GM18511 (cell line): ENCODE results near the gene PDAP1.
"Not testable (repeated sequence)": the region's sequence is repeated elsewhere in the genome, so short reads cannot be mapped to it uniquely, and the experiment has no call there.

Experiments used
- ATAC-seq: cut with Tn5 transposase; IDR thresholded peaks from one replicate; pipeline ENCODE4 v1.9.1; 2021; ENCODE audit warnings: mild to moderate bottlenecking, moderate library complexity; ENCODE audit not compliant: unreplicated experiment

PDAP1 gene

DNA sequence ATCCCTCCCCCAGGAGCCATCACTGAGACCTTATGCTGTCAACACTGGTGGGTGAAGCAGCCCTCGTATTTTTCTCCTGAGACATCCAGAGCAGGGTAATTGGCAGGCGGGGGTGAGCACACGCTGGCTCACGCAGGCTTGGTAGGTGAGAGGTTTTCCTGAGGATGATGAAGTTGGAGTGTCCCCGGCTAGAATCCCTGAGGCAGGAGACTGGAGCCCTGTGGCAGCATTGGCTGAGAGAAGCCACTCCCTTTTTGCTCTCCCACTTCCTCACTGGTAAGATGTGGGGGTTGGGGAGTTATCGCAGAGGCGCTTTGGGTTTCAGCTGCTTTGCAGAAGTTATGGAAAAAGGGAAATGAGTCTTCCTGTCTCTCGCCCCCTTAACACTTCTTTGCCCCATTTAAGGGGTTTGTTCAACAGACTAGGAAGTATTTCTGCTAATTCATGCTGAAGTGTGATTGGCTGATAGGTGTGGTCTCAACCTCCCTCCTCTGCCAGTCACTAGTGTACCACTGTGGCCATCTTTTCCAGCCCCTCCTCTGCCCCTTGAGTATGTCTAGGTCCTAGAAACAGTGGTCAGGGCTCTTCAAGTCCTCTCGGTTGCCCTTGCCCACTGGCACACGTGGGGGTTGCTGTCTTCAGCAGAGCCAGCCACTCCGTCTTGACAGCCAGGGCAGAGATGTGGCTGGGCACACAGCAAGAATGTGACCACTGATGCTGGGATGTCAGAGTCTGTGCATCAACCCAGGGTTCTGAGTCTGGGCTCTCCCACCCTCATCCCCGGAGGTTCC, 28.2 kb downstream of the PDAP1 start:
- peak; percentile 49 for ATAC-seq

DNA sequence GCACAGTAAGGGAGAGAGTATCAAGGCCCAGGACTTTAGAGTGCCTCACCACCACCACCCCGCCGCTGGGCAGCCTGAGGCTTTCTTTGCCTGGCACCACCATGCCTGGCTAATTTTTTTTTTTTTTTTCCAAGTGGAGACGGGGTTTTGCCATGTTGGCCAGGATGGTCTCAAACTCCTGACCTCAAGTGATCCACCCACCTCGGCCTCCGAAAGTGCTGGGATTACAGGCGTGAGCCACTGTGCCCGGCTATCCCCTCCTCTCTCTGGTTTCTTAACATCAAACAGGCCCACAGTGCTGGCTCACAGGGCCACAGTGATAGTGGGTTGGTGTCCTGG, 28.7 kb downstream of the PDAP1 start:
- not testable (repeated sequence) for ATAC-seq

DNA sequence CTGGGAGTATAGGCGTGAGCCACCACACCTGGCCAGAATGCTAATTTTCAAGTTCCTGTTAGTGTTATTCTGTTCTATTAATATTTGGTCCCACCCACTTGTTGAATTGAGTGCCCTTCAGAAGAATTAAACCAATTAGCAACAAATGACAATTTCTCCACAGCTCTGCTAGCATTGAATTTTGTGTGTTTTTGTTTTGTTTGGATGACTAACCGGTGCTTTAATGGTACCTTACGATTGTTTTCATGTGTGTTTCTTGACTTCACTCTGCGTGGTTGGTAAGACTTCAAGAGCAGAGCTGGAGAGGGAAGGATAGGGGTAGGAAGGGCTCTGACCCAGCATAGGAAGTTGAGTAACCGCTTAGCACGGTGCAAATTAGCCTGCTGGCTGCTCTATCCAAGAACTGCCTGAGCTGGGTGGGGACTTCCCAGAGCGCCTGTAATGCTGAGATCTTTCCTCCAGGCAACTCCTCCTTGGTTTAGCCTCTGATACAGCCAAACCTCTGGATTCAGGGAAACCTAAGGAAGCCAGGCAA, 29.3 kb downstream of the PDAP1 start:
- no peak for ATAC-seq

DNA sequence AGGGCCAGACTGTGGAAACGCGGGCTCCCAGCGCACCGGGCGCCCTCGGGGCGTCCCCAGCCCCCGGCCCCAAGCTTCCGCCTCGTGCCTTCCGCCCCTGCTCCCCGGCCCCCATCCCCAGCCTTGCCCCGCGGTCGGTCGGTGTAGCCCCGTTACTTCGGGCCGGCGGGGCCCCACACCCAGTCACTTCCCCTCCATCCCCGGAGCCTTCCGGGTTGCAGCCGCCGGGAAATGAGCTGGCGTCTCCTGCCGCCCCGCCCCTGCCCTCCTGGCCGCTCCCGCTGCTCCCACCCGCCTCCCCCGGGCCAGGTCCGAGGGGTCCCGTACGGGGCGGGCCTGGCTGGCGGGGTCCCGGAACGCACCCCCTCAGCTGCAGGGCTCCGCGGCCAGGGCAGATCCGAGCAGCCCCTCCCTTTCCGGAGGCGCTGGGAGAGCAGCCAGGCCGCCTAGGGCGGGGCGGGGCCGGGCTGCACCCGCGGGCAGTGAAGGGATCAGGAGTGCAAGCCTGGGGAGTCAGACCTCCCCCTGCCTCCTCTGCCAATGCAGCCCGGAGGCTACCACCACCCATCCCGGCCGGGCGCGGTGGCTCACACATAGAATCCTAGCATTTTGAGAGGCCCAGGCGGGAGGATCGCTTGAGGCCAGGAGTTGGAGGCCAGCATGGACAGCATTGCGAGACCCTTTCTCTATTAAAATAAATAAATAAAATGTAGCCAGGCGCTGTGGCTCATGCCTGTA, 33.2 kb downstream of the PDAP1 start:
- ATAC-seq = peak; percentile 49

DNA sequence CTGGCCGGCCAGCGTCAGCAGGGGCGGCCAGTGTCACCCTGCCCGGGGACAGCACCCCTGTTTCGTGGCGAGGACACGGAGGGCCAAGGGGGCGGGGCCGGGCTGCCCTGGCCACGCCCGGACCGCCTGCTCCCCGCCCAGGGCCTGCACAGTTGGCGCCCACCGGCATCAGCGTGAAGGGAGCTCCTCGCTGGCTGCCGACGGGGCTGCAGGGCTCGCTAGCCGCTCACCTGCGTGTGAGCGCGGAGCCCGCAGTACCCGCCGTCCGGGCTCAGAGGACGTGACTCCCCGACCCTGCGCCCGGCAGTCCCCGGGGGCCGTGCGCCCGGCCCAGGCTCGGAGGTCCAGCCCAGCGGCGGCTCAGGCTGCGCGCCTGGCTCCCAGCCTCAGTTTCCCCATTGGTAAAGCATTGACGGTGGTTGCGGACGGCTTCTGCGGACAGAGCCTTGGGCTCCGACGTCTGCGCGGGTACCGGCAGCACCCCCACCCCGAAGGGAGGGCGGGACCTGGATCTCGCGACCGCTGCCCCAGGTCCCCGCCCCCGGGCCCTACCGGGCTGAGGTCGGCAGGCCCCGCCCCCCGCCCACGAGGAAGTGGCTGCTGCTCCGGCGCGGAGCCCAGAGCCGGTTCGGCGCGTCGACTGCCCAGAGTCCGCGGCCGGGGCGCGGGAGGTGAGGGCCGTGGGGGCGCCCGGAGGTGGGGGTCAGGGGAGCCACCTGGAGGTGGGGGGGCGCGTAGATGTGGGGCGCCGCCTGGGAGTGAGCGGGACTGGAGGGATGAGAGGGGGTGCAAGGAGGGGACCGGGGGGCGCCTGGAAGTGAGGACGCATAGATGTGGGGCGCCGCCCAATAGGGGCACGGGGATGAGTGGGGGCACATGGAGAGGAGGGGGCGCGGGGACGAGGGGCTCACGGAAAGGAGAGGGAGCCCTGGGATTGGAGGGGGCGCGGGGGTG, 34.0 kb downstream of the PDAP1 start, which contains the start of gene ARPC1B:
ARPC1B (plus strand) TSS at position 620 of the 954 bp plus-strand sequence. CDS start 10,985 bp downstream, outside the sequence.
- ATAC-seq = peak; percentile 67

DNA sequence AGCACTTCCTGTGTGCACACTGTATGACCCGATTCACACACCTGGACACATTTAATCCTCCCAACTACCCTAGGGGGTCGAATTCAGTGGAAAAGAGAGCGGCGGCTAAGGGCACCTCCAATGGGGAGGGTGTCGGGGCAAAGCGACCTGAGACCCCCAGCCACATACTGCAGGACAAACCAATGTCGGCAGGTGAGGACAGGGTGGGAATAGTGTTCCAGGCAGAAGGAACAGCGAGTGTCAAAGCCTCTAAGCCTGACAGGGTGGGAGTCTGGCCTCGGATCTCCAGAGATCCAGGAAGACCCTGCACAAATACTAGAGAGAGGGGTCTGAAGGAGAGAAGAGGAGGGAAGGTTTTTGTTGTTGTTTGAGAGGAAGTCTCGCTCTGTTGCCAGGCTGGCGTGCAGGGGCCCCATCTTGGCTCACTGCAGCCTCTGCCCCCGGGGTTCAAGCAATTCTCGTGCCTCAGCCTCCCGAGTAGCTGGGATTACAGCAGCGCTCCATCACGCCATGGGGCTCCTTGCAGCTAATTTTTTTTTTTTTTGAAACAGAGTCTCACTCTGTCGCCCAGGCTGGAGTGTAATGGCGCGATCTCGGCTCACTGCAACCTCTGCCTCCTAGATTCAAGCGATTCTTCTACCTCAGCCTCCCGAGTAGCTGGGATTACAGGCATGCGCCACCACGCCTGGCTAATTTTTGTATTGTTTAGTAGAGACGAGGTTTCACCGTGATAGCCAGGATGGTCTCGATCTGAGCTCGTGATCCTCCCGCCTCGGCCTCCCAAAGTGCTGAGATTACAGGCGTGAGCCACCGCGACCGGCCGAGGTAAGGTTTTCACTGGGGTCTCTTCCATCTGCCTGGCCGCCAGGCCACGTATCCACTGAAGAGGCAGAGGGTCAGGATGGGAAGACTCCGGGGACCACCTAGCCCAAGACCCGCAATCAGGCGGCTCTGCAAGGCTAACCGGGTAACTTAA, 35.0 kb downstream of the PDAP1 start:
- ATAC-seq = no peak

DNA sequence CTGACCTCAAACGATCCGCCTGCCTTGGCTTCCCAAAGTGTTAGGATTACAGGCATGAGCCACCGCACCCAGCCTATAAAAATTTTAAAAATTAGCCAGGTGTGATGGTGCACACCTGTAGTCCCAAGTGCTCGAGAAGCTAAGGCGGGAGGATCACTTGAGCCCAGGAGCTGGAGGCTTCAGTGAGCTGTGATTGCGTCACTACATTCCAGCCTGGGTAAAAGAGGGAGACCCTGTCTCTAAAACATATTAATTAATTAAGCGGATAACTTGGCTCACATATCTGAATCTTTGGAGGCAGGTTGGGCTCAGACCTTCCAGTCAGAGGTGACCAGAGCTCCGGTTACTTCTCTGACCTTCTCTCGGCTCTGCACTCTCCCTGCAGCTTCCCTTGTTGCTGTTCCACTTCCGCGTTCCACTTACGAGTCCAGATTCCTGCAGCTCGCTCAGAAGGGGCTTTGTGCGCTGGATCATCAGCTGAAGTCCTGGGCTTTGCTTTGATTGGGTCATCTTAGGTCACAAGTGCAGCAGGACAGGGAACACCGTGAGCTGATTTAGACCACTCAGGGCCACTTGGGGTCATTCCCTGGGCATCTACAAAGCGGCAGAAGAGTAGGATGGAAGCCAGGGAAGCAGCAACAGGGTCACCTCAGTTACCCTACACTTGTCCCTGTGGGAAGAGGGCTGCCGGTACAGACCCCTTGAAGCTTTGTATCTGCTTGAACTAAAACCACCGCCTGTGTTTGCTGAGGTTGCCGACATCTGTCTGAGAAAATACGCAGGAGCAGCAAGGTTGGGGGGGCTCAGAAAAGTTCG, 35.9 kb downstream of the PDAP1 start:
- no peak for ATAC-seq

DNA sequence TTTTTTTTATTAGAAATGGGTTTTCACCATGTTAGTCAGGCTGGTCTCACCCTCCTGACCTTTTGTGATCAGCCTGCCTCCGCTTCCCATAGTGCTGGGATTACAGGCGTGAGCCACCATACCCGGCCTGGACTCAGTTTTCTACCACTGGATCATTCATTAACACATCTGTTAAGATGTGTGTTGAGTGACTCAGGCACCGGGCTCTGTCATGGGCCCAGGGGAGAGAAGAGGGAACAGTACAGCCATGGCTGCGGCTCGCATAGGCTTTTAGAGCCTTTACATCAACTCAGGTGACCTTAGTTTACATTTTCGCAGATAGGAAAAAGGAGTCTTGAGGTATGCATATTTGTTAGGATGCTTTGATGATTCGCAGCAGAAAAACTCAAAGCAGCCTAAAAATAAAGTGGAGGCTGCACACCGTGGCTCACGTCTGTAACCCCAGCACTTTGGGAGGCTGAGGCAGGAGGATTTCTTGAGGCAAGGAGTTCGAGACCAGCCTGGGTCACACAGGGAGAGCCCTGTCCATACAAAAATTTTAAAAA, 36.9 kb downstream of the PDAP1 start:
- no peak for ATAC-seq

DNA sequence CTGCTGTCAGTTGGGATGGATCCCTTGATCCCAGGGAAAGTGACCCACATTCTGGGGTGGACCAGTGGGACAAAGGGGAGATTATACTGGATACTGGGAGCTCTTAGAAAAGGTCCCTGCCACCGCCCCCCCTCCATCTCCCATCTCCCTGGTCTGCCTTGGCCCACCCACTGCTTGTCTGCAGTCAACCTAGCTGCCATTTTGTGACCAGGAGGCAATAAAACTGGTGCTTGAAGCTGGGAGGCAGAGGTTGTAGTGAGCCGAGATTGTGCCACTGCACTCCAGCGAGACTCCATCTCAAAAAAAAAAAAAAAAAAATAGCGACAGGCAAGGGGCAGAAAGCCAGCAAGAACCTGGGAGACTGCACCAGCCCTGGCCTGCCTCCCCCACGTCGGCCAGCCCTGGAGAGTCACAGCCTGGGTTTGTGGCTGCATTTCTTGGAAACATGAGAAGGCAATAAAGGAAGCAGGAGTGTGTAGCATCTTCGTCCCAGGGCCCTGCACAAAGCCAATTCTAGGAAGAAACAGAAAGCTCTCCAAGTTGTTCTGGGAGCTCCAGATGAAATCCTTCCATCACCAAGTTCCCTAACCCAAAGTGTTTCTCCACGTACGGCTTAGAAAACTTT, 38.5 kb downstream of the PDAP1 start:
- no peak for ATAC-seq

DNA sequence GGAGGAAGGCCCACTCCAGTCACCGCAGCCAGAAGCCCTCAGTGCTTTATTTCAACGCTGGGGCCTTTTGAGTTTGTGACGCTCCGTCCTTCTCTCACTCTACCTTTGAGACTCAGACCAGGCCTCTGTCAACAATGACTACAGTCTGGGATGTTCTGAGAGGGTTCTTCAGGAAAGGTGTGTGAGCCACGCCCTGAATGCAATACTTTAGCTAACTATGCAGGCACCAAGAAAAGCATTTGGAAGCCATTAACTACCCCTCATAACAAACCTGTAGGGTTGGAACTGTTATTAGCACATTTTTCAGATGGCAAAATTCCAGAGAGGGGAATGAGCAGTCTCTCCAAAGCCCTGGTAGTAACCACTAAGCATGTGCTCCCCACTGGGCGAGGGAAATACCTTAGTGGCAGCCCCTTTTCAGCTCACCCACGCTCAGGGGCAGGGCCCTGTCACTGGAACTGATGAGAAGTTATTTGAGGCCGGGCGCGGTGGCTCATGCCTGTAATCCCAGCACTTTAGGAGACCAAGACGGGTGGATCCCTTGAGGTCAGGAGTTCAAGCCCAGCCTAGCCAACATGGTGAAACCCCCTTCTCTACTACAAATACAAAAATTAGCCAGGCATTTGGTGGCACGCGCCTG, 39.5 kb downstream of the PDAP1 start:
- ATAC-seq = no peak

DNA sequence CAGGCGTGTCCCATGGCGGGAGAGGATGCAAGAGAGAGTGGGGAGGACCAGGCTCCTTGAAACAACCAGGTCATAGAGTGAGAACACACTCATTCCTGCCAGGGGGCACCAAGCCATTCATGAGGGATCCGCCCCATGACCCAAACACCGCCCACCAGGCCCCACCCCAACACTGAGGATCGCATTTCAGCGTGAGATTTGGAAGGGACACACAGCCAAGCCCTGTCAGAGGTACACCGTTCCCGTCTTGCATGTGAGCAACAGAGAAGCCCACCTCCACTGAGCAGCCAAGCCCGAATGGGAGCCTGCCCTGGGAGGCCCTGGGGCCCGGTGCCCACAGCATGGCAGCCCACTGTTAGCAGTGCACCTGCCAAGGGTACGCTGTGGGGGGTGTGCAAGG, 41.8 kb downstream of the PDAP1 start:
- ATAC-seq = no peak

DNA sequence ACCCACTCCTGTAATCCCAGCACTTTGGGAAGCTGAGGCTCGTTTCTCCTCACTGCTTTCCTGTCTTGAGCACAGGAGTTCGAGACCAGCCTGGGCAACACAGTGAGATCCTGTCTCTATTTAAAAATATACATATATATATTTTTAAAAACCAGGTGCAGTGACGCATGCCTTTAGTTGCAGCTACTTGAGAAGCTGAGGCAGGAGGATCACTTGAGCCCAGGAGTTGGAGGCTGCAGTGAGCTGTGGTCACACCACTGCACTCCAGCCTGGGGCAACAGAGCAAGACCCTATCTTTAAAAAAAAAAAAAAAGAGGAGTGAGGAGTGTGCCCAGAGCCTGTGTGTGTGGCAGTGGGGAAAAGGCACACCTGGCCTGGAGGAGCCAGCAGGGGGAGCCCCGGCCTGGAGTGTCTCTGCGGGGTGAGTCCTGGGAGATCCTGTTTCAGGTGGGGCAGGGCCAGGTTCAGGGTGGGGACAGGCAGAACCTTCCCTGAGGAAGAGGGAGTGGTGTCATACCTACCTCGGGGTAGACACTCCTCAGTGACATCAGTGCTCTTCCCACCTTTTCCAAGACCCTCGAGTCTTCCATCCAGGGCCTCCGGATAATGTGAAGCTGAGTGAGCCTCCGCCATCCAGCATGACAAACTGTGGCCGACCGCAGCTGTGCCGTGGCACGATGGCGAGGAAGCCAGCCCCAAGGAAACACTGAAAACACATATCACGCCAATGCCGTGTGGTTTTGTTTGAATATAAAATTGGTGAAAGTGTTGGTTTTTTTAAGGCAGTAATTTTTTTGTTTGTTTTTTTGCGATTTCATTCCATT, 42.9 kb downstream of the PDAP1 start:
- ATAC-seq = no peak

DNA sequence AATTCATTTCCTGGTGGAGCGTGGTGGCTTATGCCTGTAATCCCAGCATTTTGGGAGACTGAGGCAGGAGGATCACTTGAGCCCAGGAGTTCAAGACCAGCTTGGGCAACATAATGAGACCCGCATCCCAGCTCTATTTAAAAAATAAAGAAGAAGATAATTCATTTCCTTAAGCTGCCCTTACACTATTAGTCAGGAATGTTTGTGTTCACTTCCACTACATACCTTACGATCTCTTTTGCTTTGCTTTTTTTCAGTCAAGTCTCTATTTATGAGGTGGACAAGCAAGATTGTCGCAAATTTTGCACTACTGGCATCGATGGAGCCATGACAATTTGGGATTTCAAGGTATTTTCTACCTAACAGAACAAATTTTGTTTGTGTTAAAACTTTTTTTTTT, 45.1 kb downstream of the PDAP1 start:
- ATAC-seq = no peak

DNA sequence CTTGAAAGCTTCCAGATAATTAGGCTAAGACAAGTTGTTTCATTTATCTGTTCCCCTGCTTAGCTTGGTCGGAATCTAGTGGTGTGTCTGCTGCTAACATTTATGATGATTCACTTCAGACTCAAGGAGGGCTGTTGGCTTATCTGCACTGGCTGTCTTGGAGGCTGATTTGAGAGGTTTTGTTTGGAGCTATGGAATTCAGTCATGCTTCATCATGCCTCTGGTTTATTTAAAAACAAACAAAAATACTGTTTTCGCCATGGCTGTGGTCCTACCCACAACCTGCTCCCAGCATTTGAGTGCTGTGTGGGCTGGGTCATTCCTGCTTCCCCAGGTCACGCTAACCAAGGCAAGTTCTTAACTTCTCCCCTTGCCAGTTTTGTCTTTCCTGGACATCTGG, 45.6 kb downstream of the PDAP1 start:
- ATAC-seq = no peak

DNA sequence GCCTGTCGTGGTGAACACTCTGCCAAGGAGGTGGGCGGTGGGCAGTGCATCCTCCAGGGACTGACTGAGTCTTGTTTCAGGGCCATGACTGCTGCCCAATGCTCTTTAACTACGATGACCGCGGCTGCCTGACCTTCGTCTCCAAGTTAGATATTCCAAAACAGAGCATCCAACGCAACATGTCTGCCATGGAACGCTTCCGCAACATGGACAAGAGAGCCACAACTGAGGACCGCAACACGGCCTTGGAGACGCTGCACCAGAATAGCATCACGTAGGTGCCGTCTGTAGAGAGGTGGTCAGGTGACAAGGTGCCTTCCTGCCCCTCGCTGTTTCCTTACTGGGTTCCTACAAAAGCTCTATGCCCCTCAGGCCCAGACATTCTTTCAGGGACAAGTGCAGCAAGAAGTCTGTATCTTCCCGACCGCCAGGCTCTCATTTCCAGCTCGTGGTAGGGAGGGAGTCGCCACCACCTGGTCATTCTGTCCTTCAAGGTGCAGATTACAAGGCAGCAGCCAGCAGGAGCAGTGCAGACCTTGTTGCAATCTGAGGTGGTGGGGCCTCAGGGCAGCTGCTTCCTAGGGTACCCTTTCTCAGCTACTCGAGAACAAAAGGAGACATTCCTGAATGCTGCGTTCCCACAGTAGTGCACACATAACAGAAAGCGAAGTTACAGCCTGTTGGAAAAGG, 48.8 kb downstream of the PDAP1 start:
- no peak for ATAC-seq

DNA sequence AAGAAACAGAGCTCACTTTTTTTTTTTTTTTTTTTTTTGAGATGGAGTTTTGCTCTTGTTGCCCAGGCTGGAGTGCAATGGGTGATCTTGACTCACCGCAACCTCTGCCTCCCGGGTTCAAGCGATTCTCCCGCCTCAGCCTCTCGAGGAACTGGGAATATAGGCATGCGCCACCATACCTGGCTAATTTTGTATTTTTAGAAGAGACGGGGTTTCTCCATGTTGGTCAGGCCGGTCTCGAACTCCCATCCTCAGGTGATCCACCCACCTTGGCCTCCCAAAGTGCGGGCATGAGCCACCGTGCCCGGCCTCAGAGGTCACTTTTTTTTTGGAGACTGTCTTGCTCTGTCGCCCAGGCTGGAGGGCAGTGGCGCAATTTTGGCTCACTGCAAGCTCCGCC, 49.9 kb downstream of the PDAP1 start:
- ATAC-seq = not testable (repeated sequence)
